GM19035 (cell line): ENCODE results near the gene CHN2.

Experiments used
- ATAC-seq: cut with Tn5 transposase; IDR thresholded peaks from one replicate; pipeline ENCODE4 v1.9.1; 2021; ENCODE audit not compliant: unreplicated experiment

Gene CHN2

DNA sequence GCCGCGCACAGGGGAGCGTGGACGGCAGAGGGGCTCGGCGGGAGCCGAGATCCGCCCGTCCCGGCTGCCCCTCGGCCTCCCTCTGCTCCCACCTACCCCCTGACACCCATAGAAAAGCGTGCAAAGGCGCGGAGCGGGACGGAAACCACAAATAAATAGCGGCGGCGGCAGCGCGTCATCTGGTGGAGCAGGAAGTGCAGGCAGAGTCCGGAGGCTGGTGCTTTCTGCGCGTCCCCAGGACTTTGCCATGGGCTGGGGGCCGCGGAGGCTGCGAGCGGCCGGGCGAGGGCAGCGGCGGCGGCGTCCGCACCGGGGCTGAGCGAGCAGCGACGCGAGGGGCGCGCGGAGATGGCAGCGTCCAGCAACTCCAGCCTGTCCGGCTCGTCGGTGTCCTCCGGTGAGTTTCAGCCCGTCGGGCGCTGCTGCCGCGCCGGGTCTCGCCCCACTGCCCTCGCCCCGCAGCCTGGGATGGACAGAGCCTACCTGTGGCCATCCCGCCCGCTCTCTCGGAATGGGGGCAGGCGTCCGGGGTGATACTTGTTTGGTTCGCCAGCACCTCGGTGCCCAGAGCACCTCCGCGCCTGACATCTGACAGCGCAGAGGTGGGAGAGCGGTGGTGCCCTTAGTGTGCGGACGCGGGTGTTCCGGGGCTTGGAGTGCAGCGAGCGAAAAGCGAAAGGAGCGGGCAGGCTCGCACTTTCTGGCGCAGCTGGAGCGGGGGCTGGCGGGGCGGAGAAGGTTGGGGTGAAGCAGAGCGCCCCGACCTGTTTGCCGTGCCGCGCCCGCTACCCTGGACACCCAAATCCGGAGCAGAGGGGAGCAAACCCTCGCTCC, at the start of gene CHN2:
TSS of gene CHN2 (plus strand) at position 182 of the 834 bp plus-strand sequence.
- peak; percentile 54 for ATAC-seq

DNA sequence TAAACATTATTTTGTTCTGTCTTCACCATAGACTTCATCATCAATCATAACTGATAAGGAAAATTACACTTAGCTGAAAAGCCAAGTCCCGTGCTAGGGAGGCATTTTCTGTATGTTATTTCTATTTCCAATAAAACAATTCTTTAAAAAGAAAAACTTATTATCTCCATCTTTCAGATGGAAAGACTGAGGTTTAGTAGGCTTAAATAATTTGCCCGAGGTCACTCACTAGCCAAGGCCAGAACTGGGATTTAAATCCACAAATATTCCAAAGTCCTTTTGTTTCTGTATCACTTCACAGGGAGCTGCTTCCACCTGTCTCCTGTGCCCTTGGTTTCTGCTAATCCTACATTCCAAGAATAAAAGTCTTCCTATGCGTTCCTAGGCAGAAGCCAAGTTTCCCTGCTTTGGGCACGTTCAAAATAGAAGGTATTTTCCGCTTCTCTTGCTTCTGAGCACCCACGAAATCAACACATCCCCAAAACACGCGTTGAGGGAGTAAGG, 49.0 kb upstream of the CHN2 start:
- no peak for ATAC-seq

DNA sequence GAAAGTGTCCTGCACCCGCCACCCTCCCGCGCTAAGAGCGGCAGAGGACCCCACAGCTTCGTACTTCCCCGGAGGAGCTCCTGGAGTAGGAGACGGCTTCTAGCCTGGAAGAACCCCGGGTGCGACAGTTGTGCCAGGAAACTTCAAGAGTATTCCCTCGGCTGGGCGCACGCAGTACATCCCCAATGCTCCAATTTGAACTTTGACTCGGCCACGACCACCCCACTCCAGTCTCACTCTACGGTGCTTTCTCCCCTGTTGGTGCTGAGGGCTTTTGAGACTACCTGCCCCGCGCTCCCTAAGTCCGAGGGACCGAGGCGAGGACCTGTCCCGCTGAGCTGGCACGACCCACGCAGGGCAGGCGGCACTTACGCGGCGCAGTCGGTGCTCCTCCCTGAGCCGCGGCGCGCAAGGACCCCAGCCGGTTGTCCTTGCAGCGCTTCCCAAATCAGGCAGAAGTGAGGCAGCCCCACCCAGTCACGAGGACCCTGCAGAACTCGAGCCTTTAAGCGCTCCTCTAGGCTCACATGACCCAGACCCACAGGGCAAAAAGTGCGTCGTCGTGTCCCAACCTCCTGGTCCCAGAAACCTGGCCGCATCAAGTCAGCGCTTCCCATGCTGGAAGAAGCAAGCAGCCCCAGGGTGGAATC, 48.4 kb upstream of the CHN2 start, which contains the start of gene CPVL:
TSS of gene CPVL (minus strand) at position 481 of the 650 bp plus-strand sequence. CDS start 25,476 bp downstream, outside the sequence.
- ATAC-seq = no peak

DNA sequence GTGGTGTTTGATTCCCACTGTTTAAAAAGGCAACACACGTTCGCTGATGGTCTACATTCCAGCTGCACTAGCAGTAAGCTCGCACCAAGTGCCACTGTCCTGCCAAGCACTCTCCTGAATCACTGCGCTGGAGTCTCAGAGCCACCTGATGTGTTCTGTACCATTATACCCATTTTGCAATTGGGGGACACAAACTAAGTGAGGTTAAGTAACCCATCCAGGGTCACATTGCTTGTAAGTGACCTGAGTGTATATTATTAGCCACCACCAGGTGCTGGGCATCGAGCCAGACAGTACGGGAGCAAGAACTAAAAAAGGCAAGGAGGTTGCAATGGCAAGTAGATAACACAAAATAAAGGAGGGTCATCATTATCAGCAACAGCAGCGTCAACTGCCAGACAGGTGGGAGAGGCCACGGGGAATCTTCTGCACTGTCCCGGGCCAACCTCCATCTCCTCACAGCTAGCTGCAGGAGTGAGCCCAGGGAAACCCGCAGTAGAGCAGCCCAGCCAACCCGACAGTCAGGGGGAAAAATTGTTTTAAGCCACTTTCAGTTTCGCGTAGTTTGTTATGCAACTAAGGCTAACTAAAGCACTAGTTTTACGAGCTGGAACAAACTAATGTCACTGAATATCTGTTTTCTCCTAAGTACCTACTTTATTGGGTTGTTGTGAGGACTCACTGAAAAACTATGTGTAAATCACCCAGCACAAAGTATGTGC, 47.5 kb upstream of the CHN2 start:
- no peak for ATAC-seq

DNA sequence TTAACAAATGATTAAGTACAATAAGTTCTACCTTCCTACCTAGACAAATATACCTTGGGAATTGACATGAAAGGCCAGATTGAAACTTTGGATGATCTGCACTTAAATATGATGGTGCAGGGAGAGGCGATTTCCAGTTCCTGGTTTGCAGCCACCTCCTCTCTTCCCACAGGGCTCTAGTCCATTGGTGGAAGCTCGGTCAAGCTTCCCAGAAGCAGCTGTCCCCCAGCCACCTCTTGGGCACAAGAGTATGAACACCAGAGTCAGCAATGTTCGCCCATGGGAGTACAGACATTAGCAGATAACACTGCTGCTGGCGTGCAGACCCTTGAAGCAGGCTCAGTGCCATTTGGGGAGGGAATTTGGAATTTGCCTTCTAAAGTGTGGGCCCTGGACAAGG, 46.8 kb upstream of the CHN2 start:
- no peak for ATAC-seq

DNA sequence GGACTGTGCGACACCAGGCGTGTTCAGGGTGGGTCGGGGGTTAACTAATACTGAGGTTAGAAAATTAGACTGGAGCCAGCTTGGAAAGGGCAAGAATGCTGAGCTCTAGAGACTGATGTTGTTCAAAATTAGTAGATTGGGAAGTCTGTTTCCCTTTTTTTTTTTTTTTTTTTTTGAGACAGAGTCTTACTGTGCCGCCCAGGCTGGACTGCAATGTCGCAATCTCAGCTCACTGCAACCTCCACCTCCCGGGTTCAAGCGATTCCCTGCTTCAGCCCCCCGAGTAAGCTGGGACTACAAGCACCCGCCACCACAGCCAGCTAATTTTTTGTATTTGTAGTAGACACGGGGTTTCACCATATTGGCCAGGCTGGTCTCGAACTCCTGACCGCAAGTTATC, 45.5 kb upstream of the CHN2 start:
- ATAC-seq = no peak

DNA sequence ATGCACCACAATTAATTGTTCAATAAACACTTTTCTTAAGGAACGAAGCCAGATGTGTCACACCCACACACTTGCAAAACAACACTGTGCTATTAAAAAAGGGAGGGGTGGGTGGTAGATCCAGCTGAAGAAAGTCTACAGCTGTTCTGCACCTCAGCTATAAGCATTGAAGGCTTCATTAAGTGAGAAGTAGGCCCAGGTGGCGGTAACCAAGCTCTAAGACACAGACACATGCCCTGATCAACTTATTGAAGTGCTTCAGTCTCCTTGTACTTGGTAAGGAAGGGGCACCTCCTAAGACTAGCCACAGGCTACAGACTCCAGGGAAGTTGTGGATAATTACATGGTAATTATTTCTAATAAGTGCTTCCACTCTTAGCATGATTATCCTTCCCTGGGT, 43.7 kb upstream of the CHN2 start:
- no peak for ATAC-seq

DNA sequence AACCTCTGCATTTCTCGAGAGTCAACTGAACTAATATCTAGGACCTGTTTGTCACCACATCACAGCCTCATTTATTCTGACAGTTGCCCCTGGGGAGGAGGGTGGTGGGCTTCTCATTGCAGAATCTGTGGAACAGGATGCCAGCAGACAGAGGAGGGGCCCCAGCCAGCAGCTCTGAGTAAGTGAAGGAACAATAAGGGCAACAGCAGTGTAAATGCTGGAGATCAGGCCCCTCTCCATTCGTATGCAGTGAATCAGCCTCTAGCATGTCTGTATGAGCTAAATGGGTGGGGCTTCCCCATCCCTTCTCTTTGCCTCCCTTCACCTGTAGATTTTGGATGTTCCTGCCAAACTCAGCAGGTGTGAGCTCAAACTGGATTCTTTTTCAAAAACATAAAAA, 40.5 kb upstream of the CHN2 start:
- no peak for ATAC-seq

DNA sequence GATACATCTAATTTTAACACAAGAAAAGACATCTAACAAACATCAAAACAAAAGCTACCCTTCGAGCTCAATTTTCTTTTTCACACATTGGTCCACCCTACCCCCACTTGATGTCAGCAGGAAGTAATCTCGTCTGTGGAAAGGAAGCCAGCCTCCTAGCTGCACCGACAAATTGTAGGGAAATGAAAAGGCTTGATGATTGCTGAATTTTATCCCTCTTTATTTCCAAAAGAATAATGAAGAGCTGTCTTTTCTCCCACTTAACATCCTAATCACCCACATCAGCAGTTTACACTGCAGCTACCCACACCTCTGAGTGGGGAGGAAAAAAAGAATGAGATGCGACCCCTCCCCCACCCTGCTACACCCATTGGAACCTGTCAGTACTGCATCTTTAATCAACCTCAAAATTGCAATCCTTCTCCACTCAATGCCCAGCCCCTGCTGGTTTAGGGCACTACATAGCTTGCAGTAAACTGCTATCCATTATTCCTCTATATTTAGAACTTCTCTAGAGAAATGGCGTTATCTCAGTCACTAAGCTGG, 37.6 kb upstream of the CHN2 start:
- no peak for ATAC-seq

DNA sequence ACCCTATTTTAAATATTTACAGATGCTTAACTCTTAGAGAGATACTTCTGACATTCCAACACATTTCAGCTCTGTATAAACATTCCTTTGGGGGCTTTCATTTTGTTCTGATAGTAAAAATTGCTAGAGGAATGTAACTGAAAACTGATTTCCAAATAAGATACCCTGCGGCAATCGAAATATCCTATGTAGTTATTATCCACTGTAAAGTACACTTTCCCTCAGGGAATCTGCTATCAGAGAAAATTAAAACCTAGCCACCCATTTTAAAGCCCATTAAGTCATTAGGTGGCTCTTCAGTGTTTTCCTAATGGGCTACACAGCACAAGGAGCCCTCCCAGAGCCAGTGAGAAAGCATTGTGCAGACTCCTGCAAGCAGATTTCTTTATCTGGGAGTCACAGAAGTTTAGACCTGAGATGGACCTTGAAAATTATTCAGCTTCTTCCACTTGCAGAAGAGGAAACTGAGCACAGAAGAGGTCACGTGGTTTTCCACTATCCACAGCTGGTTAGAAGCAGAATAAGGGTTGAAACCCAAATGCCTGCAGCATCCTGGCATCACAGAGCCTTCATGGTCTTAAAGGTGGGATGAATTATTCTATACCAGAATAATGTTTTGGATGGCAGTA, 35.7 kb upstream of the CHN2 start:
- ATAC-seq = no peak

DNA sequence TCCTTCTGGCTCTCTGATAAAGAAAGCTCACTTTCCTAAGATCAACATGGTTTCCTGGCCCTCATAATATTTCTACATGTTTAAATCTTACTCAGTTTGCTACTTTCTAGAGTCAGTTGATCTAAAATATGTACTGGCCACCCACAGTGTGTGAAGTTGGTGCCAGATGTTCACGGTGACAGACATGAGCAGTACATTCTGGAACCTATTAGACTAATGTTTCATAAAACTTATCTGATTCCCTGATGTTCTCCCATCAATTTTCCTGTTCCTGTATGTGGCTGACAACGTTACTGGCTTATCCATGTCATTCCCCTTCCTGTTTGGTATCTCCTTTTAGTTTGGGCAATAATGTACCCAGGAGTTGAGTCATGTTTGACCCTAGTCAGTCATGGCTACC, 34.5 kb upstream of the CHN2 start:
- ATAC-seq = no peak

DNA sequence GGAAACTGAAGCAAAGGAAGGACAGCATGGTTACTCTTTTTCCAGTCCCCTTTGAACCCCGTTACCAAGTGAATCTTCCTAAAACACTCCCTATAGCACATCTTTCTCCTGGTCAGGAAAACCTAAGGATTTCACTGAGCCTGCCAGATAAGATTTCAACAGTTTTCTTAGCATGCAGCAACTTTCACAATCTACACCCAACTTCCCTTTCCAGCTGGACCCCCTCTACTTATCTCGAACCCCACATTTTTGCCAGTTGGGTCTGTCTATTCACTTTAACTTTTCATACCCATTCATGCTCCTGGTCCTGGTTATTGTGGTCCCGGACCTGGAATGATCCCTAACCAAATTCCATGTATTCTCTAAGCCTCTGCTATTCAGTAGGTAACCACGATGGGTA, 33.3 kb upstream of the CHN2 start:
- no peak for ATAC-seq

DNA sequence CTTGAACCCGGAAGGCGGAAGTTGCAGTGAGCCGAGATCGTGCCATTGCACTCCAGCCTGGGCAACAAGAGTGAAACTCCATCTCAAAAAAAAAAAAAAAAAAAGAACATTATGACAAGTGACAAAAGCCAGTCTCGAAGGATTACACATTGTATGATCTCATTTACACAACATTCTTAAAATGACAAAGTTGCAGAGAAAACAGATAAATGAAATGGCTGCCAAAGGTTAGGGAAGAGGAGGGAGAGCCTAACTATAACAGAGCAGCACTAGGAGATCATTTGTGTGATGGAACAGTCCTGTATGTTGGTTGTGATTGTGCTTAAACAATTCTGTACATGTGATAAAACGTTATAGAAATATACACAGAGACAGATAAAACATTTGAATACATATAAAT, 32.0 kb upstream of the CHN2 start:
- ATAC-seq = no peak

DNA sequence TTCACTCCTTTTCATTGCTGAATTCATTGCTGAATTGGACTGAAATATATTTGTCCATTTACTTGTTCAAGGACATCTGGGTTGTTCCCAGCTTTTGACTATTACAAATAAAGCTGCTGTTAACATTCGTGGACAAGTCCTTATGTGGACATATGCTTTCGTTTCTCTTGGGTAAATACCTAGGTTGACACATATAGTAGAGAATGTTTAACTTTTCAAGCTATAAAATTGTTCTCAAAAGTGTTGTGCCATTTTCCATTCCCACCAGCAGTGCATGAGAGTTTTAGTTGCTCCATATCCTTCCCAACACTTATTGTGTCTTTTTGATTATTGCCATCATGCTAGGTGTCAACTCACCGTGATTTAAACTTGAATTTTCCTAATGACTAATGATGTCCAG, 30.7 kb upstream of the CHN2 start:
- no peak for ATAC-seq

DNA sequence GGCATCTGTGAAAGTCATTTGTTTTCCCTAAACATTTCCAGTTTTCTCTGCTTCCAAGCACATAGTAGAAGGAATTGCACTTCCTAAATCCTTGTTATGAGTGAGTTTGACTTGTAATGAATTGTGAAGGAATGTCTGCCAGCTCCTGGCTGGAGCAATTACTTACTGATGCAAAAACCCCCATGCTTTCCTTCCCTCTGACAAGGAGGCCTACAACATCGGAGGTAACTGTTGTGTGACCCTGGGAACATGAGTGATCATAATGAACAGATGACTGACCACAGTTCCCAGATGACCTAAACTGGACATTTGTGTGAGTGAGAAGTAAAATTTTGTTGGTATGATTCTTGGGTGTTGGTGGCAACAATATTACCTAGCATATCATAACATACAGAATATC, 26.9 kb upstream of the CHN2 start:
- no peak for ATAC-seq

DNA sequence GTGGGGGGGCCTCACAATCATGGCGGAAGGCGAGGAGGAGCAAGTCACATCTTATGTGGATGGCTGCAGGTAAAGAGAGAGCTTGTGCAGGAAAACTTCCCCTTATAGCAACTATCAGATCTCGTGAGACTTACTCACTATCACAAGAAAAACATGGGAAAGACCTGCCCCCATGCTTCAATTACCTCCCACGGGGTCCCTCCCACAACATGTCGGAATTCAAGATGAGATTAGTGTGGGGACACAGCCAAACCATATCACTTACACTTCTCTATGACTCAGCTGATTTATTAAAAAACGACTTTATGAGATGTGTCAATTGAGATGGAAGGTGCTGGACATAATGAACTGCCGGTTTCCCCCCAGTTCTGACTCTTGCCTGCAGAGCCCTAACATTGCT, 23.8 kb upstream of the CHN2 start:
- ATAC-seq = no peak

DNA sequence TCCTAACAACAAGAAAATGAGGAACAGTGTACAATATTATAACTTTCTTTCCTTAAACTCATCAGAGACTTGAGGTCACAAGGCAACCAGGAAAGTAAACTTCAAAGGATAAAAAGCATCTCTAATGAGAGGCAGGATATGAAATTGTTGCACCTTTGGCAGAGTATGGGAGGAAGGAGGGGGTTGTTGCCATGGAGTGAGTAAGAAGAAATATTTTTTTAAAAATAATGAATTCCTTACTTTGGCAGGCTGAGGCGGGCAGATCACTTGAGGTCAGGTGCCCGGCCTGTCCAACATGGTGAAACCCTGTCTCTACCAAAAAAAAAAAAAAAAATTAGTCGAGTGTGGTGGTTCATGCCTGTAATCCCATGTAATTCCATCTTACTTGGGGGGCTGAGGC, 21.1 kb upstream of the CHN2 start:
- no peak for ATAC-seq

DNA sequence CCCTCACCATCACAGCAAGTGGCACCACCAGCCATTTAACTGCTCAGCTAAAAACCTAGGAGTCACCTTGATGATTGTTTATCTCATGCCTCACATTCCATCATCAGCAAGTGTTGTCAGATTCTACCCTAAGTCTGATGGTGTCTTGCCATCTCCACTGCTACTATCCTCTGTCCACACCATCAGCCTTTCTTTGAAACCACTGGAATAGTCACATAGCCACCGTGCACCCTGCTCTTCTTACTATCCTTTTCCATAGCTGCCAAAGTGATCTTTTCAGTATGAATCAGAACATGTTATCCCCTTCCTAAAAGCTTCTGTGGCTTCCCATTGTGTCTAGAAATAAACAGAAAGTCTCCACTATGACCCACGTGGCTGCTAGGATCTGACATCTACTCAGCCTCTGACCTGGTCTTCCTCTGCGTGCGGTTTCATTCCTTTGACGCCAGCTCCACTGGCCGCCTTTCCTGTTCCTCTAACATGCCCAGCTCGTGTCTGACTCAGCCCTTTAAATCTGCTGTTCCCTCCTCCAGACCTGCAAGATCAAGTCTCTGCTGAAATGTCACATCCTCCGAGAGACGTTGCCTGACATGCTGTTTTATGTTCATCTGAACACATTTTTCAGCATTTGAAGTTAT, 16.5 kb upstream of the CHN2 start:
- ATAC-seq = no peak

DNA sequence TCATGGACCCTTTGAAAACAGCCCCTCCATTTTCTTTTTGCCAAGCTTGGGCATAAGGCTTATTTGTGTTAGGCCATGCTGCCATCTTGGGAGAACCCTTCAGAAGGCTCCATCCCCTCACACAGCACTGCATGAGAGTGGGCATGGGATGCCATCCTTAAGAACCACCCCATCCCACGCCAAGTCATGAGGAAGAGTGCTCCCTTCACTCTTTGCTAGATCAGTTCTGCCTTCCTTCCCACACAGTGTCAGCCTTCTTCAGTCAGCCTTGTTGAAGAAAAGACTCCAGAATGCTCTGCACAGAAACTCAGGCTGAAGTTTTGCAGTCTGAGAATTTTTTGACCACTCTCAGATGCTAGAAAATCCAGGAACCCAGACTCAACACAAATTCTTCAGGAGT, 15.5 kb upstream of the CHN2 start:
- no peak for ATAC-seq

DNA sequence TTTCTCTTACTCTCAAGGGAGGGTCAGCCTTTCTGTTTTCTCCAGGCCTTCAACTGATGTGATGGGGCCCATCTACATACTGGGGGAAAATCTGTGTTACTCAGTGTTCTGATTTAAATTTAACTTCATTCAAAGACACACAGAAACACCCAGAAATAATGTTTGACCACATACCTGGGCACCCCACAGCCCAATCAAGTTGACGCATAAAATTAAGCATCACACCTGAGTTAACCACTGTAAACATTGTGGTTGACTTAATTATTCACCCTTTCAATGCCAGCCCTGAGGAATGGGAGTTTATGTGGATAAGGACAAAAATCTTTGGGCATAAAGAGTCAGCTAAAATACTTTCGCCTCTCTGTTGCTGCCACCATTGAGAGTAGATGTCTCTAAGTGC, 10.0 kb upstream of the CHN2 start:
- ATAC-seq = no peak

DNA sequence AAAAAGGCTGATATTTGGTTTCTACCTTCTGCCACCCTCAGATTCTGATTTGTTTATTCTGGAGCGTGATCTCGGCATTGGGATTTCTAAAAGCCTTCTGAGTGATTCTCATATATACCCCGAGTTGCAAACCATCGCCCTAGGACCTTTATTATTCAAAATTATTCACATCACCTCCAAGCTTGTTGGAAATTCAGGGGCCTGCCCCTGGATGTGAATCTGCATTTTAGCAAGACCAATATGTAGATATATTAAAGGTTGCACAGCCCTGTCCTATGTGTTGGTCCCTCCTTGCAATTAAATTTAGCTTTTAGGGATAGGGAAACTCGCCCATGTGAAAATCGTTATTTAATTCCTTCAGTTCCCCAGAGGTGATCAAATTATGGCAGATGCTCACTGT, 9.0 kb upstream of the CHN2 start:
- no peak for ATAC-seq
